Measurements from ENCODE around the gene MDM2. TPM values are rescaled to one million over a fixed set of nuclear protein-coding genes. Genes with fewer than 3 reads are reported as not detected.

Gene MDM2
- total RNA-seq, 1 donor from 2014 or later, result 153 TPM

GRCh38 chr12:68894276-68894855 lies 86.4 kb downstream of the MDM2 start:
- Mint-ChIP-seq H3K27ac (no peak overlapping the region), H3K4me3 (ENCODE audit: low read depth) (no peak overlapping the region)
- no peak for TF ChIP-seq CTCF (IDR thresholded peaks at IDR 0.05; ENCODE audit: unreplicated experiment)

GRCh38 chr12:68896881-68897540 lies 89.0 kb downstream of the MDM2 start:
- TF ChIP-seq CTCF (IDR thresholded peaks at IDR 0.05; ENCODE audit: unreplicated experiment), result no peak
- Mint-ChIP-seq H3K4me3 (ENCODE audit: low read depth) (no peak overlapping the region), H3K4me1 (ENCODE audit: low read depth) (peaks cover 11% of the 10 kb centered on the region), H3K9me3 (ENCODE audit: low read depth) (peaks cover 8% of the 10 kb centered on the region), H3K27me3 (no peaks in the 10 kb centered on the region), H3K27ac (no peak overlapping the region), H3K36me3 (ENCODE audit: insufficient read depth) (peaks cover 8% of the 10 kb centered on the region)
- DNase-seq (ENCODE audit: low spot score, unreplicated experiment), result no peak

More at GRCh38 chr12:68894276-68894855, 86.4 kb downstream of the MDM2 start:
- no peak for DNase-seq (ENCODE audit: low spot score, unreplicated experiment)
- H3K36me3 Mint-ChIP-seq (ENCODE audit: insufficient read depth), result peaks cover 4% of the 10 kb centered on the region
- no peaks in the 10 kb centered on the region for H3K9me3 Mint-ChIP-seq (ENCODE audit: low read depth)
- H3K4me1 Mint-ChIP-seq (ENCODE audit: low read depth), result peaks cover 3% of the 10 kb centered on the region
- H3K27me3 Mint-ChIP-seq, result no peaks in the 10 kb centered on the region

GRCh38 chr12:68899251-68899771 lies 91.3 kb downstream of the MDM2 start:
- Mint-ChIP-seq H3K27ac (no peak overlapping the region), H3K27me3 (no peaks in the 10 kb centered on the region), H3K9me3 (ENCODE audit: low read depth) (peaks cover 8% of the 10 kb centered on the region)

GRCh38 chr12:68900241-68900640 lies 92.3 kb downstream of the MDM2 start:
- Mint-ChIP-seq H3K27me3 (no peaks in the 10 kb centered on the region), H3K4me3 (ENCODE audit: low read depth) (no peak overlapping the region), H3K27ac (no peak overlapping the region), H3K36me3 (ENCODE audit: insufficient read depth) (peaks cover 6% of the 10 kb centered on the region), H3K4me1 (ENCODE audit: low read depth) (peaks cover 19% of the 10 kb centered on the region), H3K9me3 (ENCODE audit: low read depth) (peaks cover 8% of the 10 kb centered on the region)
- no peak for DNase-seq (ENCODE audit: low spot score, unreplicated experiment)
- TF ChIP-seq CTCF (IDR thresholded peaks at IDR 0.05; ENCODE audit: unreplicated experiment), result no peak

More at GRCh38 chr12:68899251-68899771, 91.3 kb downstream of the MDM2 start:
- Mint-ChIP-seq H3K4me1 (ENCODE audit: low read depth) (peaks cover 19% of the 10 kb centered on the region), H3K36me3 (ENCODE audit: insufficient read depth) (peaks cover 8% of the 10 kb centered on the region), H3K4me3 (ENCODE audit: low read depth) (no peak overlapping the region)
- DNase-seq (ENCODE audit: low spot score, unreplicated experiment), result no peak
- peak; percentile 19 for TF ChIP-seq CTCF (IDR thresholded peaks at IDR 0.05; ENCODE audit: unreplicated experiment)

Other genes with a start within 250 kb of the MDM2 start
- gene RAP1B, start 197.3 kb upstream of the MDM2 start, total RNA-seq, result 81.8 and 83.6 TPM in 2 replicates
- 80.7 and 86.8 TPM in 2 replicates for gene NUP107, start 121.2 kb upstream of the MDM2 start, total RNA-seq
- 12.8 and 17.1 TPM in 2 replicates for gene SLC35E3, start 62.0 kb upstream of the MDM2 start, total RNA-seq
- gene CPM, start 125.0 kb downstream of the MDM2 start, total RNA-seq, result 28.0 and 32.1 TPM in 2 replicates